ENCODE results near the gene THADA. TPM values are rescaled to one million over a fixed set of nuclear protein-coding genes. Genes with fewer than 3 reads are reported as not detected.

THADA gene
- total and polyA plus RNA-seq, 2 donors (not counting 3 experiments of a cell fraction or from before 2014, with no cell fraction given) = 22.6 to 25.3 TPM

- CTCF ChIA-PET = no interaction called here
- Histone ChIP-seq H3K4me2 (ENCODE audit: insufficient read depth, low read length) (no peak overlapping the region), H3K4me1 (ENCODE audit: control insufficient read depth, extremely low read depth, insufficient read depth, low read length) (no peaks in the 10 kb centered on the region), H3K79me2 (ENCODE audit: control insufficient read depth, insufficient read depth, low read length) (no peaks in the 10 kb centered on the region), H3K9ac (replicated peaks; ENCODE audit: extremely low read depth, insufficient read depth, low read length) (no peak overlapping the region), H3K9me3 (replicated peaks; ENCODE audit: control insufficient read depth, insufficient read depth, low read length) (no peaks in the 10 kb centered on the region), H3K4me3 (replicated peaks in 1 of 3; ENCODE audit: insufficient read depth in 1 of 3, low read depth in 1 of 3, low read length in 3 of 3) (no peak overlapping the region), H3K27me3 (ENCODE audit: control insufficient read depth in 2 of 2, insufficient read depth in 2 of 2, low read length in 2 of 2) (no peaks in the 10 kb centered on the region), H3K9me1 (replicated peaks; ENCODE audit: control insufficient read depth, extremely low read depth, insufficient read depth, low read length) (no peaks in the 10 kb centered on the region), H4K20me1 (replicated peaks; ENCODE audit: control insufficient read depth, extremely low read depth, insufficient read depth, low read length) (no peaks in the 10 kb centered on the region), H3K27ac (ENCODE audit: insufficient read depth, low read depth, low read length) (no peak overlapping the region), H3K36me3 (ENCODE audit: control insufficient read depth in 2 of 2, extremely low read depth in 1 of 2, insufficient read depth in 2 of 2, low read length in 2 of 2) (no peaks in the 10 kb centered on the region), H2AFZ (ENCODE audit: low read depth, low read length) (no peak overlapping the region)
- intact Hi-C loops (cut with micrococcal nuclease) (no loop called here), dilution Hi-C loops (cut with MboI; ENCODE audit: extremely low pct_ligation_motif_present, low sequenced_read_pairs) (no loop called here)
- TF ChIP-seq MYC (IDR thresholded peaks at IDR 0.05; ENCODE audit: low read depth, low read length) (no peak), MAX (IDR thresholded peaks at IDR 0.05; ENCODE audit: insufficient read depth, insufficient read length) (no peak), CTCF (IDR thresholded peaks at IDR 0.05; ENCODE audit: extremely low read depth in 1 of 2, insufficient read depth in 1 of 2, low read depth in 1 of 2, low read length in 2 of 2) (no peak), POLR2A (IDR thresholded peaks at IDR 0.05; ENCODE audit: low read depth, low read length) (no peak), JUN (IDR thresholded peaks at IDR 0.05; ENCODE audit: borderline replicate concordance, insufficient read depth, insufficient read length, low read depth) (no peak), GATA2 (IDR thresholded peaks at IDR 0.05; ENCODE audit: insufficient read depth, insufficient read length, low read depth, low read length) (no peak), FOS (IDR thresholded peaks at IDR 0.05; ENCODE audit: borderline replicate concordance, insufficient read depth, low read length) (no peak), EZH2 (IDR thresholded peaks at IDR 0.05; ENCODE audit: borderline replicate concordance, low read depth, low read length, severe bottlenecking) (no peak), POLR2AphosphoS5 (IDR thresholded peaks at IDR 0.05; ENCODE audit: insufficient read depth, low read depth, low read length) (no peak)
- DNase-seq (ENCODE audit: low read depth, low spot score) (no peak), FAIRE-seq (no peak)
- no TSS peak for BruUV-seq (replicated peaks)
- POLR2A ChIA-PET = no interaction called here
These were observed 228.6 kb downstream of the THADA start for GRCh38 chr2:43367012-43367782.

Data from endothelial cell of umbilical vein (primary cell).